Lower lobe of right lung (tissue), 2 donors: ENCODE data around the gene APEH. TPM values are rescaled to one million over a fixed set of nuclear protein-coding genes. Genes with fewer than 3 reads are reported as not detected.

Experiments used
- ATAC-seq, 2 donors: fragments of 200-7000 bp; cut with Tn5 transposase; one replicate each; pipeline ENCODE4 v1.9.1; 2020 to 2022; ENCODE audit warnings: mild to moderate bottlenecking in 2 of 2, moderate library complexity in 2 of 2
- DNase-seq: peaks from one replicate; pipeline ENCODE4 v3.0.0-alpha.2; 2020
- H3K27ac ChIP-seq: fragments of 200-600 bp; one replicate; pipeline ENCODE4 v1.8.0; 2022
- H3K27me3 ChIP-seq: fragments of 200-600 bp; one replicate; pipeline ENCODE4 v1.8.0; 2022; ENCODE audit warnings: low read depth
- H3K36me3 ChIP-seq: fragments of 200-600 bp; one replicate; pipeline ENCODE4 v1.8.0; 2022; ENCODE audit warnings: mild to moderate bottlenecking
- H3K4me1 ChIP-seq: fragments of 200-600 bp; one replicate; pipeline ENCODE4 v1.8.0; 2022
- H3K4me3 ChIP-seq: fragments of 200-600 bp; one replicate; pipeline ENCODE4 v1.8.0; 2022; ENCODE audit warnings: mild to moderate bottlenecking
- H3K9me3 ChIP-seq: fragments of 200-600 bp; one replicate; pipeline ENCODE4 v1.8.0; 2022
- CTCF ChIP-seq: fragments of 200-600 bp; IDR thresholded peaks from one replicate; pipeline ENCODE4 v1.8.0; 2022; ENCODE audit warnings: antibody characterized with exemption, mild to moderate bottlenecking
- intact Hi-C: fragments of 100-400 bp; cut with DNase I; formaldehyde crosslinking; loops from one replicate; pipeline ENCODE4 v1.11.0; 2022
- total RNA-seq: library from RNA; stranded (reverse); fragmentation: NEBNext Ultra II Directional; extraction: Animal tissue kit (Norgen Biotek cat#: 25700); gene quantifications from one replicate; pipeline ENCODE4 v1.2.1, GENCODE V29; 2021
- donor health status: DM: no; HTN: yes; CAD: no; lungs with severe emphysema.

APEH gene
- total RNA-seq, 1 donor from 2014 or later, result 83.4 TPM

DNA sequence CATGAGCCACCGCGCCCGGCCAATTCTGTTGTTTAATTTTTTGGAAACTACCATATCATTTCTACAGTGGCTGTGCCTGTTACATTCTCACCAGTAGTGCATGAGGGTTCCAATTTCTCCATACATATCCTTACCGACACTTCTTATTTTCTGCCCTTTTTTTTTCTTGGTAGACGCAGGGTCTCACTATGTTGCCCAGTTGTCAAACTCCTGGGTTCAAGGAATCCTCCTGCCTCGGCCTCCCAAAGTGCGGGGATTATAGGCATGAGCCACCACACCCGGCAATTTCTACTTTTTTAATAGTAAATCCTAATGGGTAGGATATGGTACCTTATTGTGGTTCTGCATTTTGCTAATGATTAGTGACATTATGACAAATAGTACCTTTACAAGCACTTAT lies 35.7 kb downstream of the APEH start:
- H3K27me3 ChIP-seq, result no peaks in the 10 kb centered on the region

GRCh38 chr3:49711489-49711888 lies 37.3 kb downstream of the APEH start:
- intact Hi-C loops, result no loop called here
- ATAC-seq, result no peak
- H3K27me3 ChIP-seq, result no peaks in the 10 kb centered on the region
- TF ChIP-seq CTCF, result no peak
- H3K4me1 ChIP-seq, result no peaks in the 10 kb centered on the region
- no peaks in the 10 kb centered on the region for H3K9me3 ChIP-seq
- H3K36me3 ChIP-seq, result peaks cover 28% of the 10 kb centered on the region
- H3K4me3 ChIP-seq, result no peak overlapping the region
- no peak for DNase-seq
- H3K27ac ChIP-seq, result no peak overlapping the region

More for the DNA sequence above, 35.7 kb downstream of the APEH start:
- no peak overlapping the region for H3K27ac ChIP-seq
- H3K4me3 ChIP-seq, result no peak overlapping the region
- no peaks in the 10 kb centered on the region for H3K9me3 ChIP-seq
- intact Hi-C loops, result no loop called here
- ATAC-seq, result no peak
- DNase-seq, result no peak
- H3K36me3 ChIP-seq, result peaks cover 32% of the 10 kb centered on the region
- no peaks in the 10 kb centered on the region for H3K4me1 ChIP-seq
- TF ChIP-seq CTCF, result no peak

DNA sequence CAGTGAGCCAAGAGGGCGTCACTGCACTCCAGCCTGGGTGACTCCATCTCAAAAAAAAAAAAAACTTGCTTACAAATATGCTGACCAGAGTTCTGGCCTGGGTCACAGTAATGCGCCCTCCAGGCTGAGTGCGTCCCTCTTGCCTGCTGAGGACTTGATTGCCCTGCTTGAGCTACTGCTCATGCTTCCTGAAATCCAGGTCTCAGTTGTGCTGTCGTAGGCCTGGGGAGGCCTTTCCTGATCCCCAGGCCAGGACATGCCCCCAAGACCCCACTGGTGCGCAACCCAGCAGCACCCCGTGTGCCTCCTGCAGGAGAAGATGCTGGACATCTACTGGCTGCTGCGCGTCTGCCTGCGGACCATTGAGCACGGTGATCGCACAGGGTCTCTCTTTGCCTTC lies 38.0 kb downstream of the APEH start:
- Histone ChIP-seq H3K4me3 (no peak overlapping the region), H3K27ac (no peak overlapping the region), H3K9me3 (no peaks in the 10 kb centered on the region), H3K4me1 (no peaks in the 10 kb centered on the region), H3K36me3 (peaks cover 28% of the 10 kb centered on the region), H3K27me3 (no peaks in the 10 kb centered on the region)
- DNase-seq, result no peak
- no peak for ATAC-seq
- intact Hi-C loops, result no loop called here
- TF ChIP-seq CTCF, result no peak

DNA sequence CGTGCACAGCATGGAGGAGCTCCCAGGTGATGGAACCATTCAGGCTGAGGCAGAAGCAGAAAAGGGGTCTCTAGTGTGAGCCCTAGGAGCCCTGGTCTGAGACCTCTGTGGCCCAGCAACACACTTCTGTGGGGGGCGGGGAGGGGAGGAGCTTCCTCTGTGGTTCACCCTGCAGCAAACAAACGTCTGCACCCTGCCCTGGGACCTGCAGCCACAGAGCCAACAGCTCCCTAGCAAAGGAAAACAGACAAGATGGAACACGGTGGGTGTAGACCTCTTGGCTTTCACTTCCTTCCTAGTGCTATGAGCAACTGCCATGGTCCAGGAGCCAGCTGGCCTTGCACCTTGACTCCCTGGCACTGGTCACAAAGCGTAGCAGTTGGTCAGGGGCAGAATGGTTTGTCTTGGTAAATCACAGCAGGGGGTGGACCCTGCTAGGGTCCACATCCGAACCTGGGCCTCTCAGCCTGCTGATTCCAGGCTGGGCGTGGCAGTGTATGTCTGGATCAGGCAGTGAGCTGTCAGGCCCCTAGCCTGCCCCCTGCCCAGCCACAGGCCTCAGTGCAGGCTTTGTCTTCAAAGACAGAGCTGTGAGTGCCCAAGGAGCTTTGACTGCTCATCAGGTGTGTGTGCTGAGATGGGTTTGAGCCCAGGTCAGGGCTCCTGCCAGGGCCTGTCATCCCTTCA lies 38.6 kb downstream of the APEH start:
- no peaks in the 10 kb centered on the region for H3K27me3 ChIP-seq
- no peaks in the 10 kb centered on the region for H3K9me3 ChIP-seq
- no peak overlapping the region for H3K27ac ChIP-seq
- no peak for TF ChIP-seq CTCF
- peaks cover 26% of the 10 kb centered on the region for H3K36me3 ChIP-seq
- intact Hi-C loops, result no loop called here
- no peak overlapping the region for H3K4me3 ChIP-seq
- no peaks in the 10 kb centered on the region for H3K4me1 ChIP-seq
- ATAC-seq, result no peak
- no peak for DNase-seq

- no peak overlapping the region for H3K4me3 ChIP-seq
- no peak for DNase-seq
- peaks cover 26% of the 10 kb centered on the region for H3K36me3 ChIP-seq
- no peak for TF ChIP-seq CTCF
- H3K9me3 ChIP-seq, result no peaks in the 10 kb centered on the region
- H3K27me3 ChIP-seq, result no peaks in the 10 kb centered on the region
- no peak for ATAC-seq
- no peak overlapping the region for H3K27ac ChIP-seq
- peaks cover 3% of the 10 kb centered on the region for H3K4me1 ChIP-seq
- intact Hi-C loops, result no loop called here
These were observed 39.4 kb downstream of the APEH start for GRCh38 chr3:49713336-49714105.
